T-cell (primary cell): ENCODE results near the gene TAF8. TPM values are rescaled to one million over a fixed set of nuclear protein-coding genes. Genes with fewer than 3 reads are reported as not detected.
"Not testable (repeated sequence)": the region's sequence is repeated elsewhere in the genome, so short reads cannot be mapped to it uniquely, and the experiment has no call there.

Experiments
- ATAC-seq, 4 experiments: fragments of 200-7000 bp in 3 of 4; fragments of 150-1000 bp in 1 of 4; cut with Tn5 transposase; replicated peaks in 1 of 4; 1 replicate in 3 of 4; 2 replicates in 1 of 4; pipeline ENCODE4 v1.10.0; 2021; ENCODE audit warnings: moderate library complexity in 3 of 4, mild to moderate bottlenecking in 2 of 4, moderate number of reproducible peaks in 1 of 4
- CTCF ChIA-PET, 2 donors: fragments of 300-600 bp; sonication (Branson Sonifier 250); formaldehyde crosslinking; loops; one replicate each; lab custom pipeline; 2022; ENCODE audit warnings: antibody characterized with exemption in 2 of 2; lab: Charles Lee
- POLR2A ChIA-PET, 2 donors: fragments of 300-600 bp; sonication (Branson Sonifier 250); formaldehyde crosslinking; loops; one replicate each; lab custom pipeline; 2022; ENCODE audit warnings: antibody characterized with exemption in 2 of 2; lab: Charles Lee
- DNase-seq, 35 experiments: peaks; one replicate each; pipeline versions ENCODE4 v3.0.0 to v3.0.0-alpha.2; 2013 to 2023
- H3K27ac ChIP-seq: one replicate; pipeline ENCODE4 v1.5.1; 2013; ENCODE audit warnings: low read length
- H3K27me3 ChIP-seq, 2 experiments: replicated peaks in 1 of 2; 1 replicate in 1 of 2; 2 replicates in 1 of 2; pipeline versions ENCODE4 v1.6.1 to v1.7.0; 2013; ENCODE audit warnings: low read length in 1 of 2, mixed read lengths in 1 of 2; ENCODE audit not compliant: control insufficient read depth in 2 of 2, insufficient read depth in 2 of 2; ENCODE audit errors: extremely low read depth in 1 of 2
- H3K36me3 ChIP-seq, 2 donors: 1 replicate in 1 of 2; 2 replicates in 1 of 2; pipeline versions ENCODE4 v1.6.1 to v1.7.0; 2013; ENCODE audit warnings: low read length in 1 of 2; ENCODE audit not compliant: control insufficient read depth in 2 of 2, insufficient read depth in 1 of 2; ENCODE audit errors: extremely low read depth in 1 of 2
- H3K4me1 ChIP-seq, 2 experiments: 1 replicate in 1 of 2; 2 replicates in 1 of 2; pipeline versions ENCODE4 v1.6.1 to v1.7.0; 2013; ENCODE audit warnings: low read length in 2 of 2, mixed read lengths in 1 of 2; ENCODE audit not compliant: insufficient read depth in 2 of 2, control insufficient read depth in 1 of 2; ENCODE audit errors: extremely low read depth in 1 of 2
- H3K4me3 ChIP-seq, 2 donors: 1 replicate in 1 of 2; 2 replicates in 1 of 2; pipeline versions ENCODE4 v1.5.1 to v1.7.0; 2013; ENCODE audit warnings: mild to moderate bottlenecking in 2 of 2, low read length in 1 of 2, moderate library complexity in 1 of 2; ENCODE audit not compliant: control insufficient read depth in 1 of 2; ENCODE audit errors: extremely low read depth in 1 of 2
- H3K9me3 ChIP-seq: 2 replicates; pipeline ENCODE4 v1.7.0; 2013
- H3K27ac Mint-ChIP-seq, 2 donors: one replicate each; pipeline ENCODE4 v1.8.0; 2020 to 2021; ENCODE audit warnings: mild to moderate bottlenecking in 2 of 2, mixed read lengths in 2 of 2
- H3K27me3 Mint-ChIP-seq, 2 donors: one replicate each; pipeline ENCODE4 v1.8.0; 2021 to 2022; ENCODE audit warnings: mixed read lengths in 2 of 2
- H3K36me3 Mint-ChIP-seq: one replicate; pipeline ENCODE4 v1.8.0; 2021; ENCODE audit warnings: mixed read lengths
- H3K4me1 Mint-ChIP-seq, 3 donors: one replicate each; pipeline ENCODE4 v1.8.0; 2020 to 2022; ENCODE audit warnings: mixed read lengths in 3 of 3, mild to moderate bottlenecking in 1 of 3
- H3K4me3 Mint-ChIP-seq, 3 donors: one replicate each; pipeline ENCODE4 v1.8.0; 2020 to 2022; ENCODE audit warnings: mild to moderate bottlenecking in 3 of 3, mixed read lengths in 3 of 3, moderate library complexity in 3 of 3
- H3K9me3 Mint-ChIP-seq, 3 donors: one replicate each; pipeline ENCODE4 v1.8.0; 2020 to 2022; ENCODE audit warnings: mixed read lengths in 3 of 3
- WGBS: methylation state at CpG from one replicate; pipeline ENCODE4 v1.1.5; 2013; ENCODE audit warnings: missing lambda C conversion rate; ENCODE audit not compliant: insufficient coverage; 5-methylcytosine and 5-hydroxymethylcytosine counted together
- total RNA-seq, 35 experiments: library from RNA in 6 of 35; stranded (reverse) in 6 of 35; fragments of 120-200 nt in 1 of 35; gene quantifications; one replicate each; pipeline versions ENCODE4 v1.2.1 to v1.2.4 and lab custom pipeline; 2013 to 2026

The TAF8 gene
- total RNA-seq, 5 donors from 2014 or later (not counting 1 experiment from before 2014, with no cell fraction given) = 46.0 to 55.5 (median 47.6) TPM

GRCh38 chr6:42030585-42031506 lies 19.5 kb upstream of the TAF8 start:
- H3K36me3 ChIP-seq = peaks cover 14 to 62% of the 10 kb centered on the region in 2 donors
- Mint-ChIP-seq H3K4me1 (peaks cover 84 to 91% (median 86%) of the 10 kb centered on the region in 3 donors), H3K27ac (peak overlapping the region; percentile 91 to 95), H3K27me3 (no peaks in the 10 kb centered on the region), H3K36me3 (peaks cover 45% of the 10 kb centered on the region), H3K4me3 (peak overlapping the region; percentile 57 to 81 (median 72)), H3K9me3 (no peaks in the 10 kb centered on the region)
- peak overlapping the region; percentile 6 to 17 for H3K4me3 ChIP-seq
- peak overlapping the region; percentile 61 for H3K27ac ChIP-seq
- H3K4me1 ChIP-seq = peaks cover 47 to 96% of the 10 kb centered on the region in 2 experiments
- 60% methylated on average over 4 of the region's 14 CpGs for WGBS
- no peaks in the 10 kb centered on the region for H3K27me3 ChIP-seq
- DNase-seq (peak in 1 of 35 experiments; percentile 42), ATAC-seq (peak; percentile 53 to 71 (median 64))
- no peaks in the 10 kb centered on the region for H3K9me3 ChIP-seq
- ChIA-PET POLR2A (interaction anchor here in 1 of 2 donors (0.6 to 0.9 kb wide), 2 partner anchors 14 to 1844 kb away, joined by 4 to 7 read pairs; no protein-coding TSS in a partner anchor), CTCF (no interaction called here)

GRCh38 chr6:42032366-42032765 lies 18.0 kb upstream of the TAF8 start:
- DNase-seq (peak in 1 of 35 experiments; percentile 21), ATAC-seq (no peak)
- H3K4me1 ChIP-seq = peaks cover 44 to 96% of the 10 kb centered on the region in 2 experiments
- no peaks in the 10 kb centered on the region for H3K9me3 ChIP-seq
- H3K27me3 Mint-ChIP-seq = no peaks in the 10 kb centered on the region
- H3K36me3 Mint-ChIP-seq = peaks cover 36% of the 10 kb centered on the region
- CTCF ChIA-PET = no interaction called here
- H3K4me3 Mint-ChIP-seq = peak overlapping the region; percentile 32 to 81 (median 72)
- H3K4me1 Mint-ChIP-seq = peaks cover 76 to 78% (median 76%) of the 10 kb centered on the region in 3 donors
- 71% methylated on average over 1 of the region's 6 CpGs for WGBS
- no peaks in the 10 kb centered on the region for H3K9me3 Mint-ChIP-seq
- POLR2A ChIA-PET = no interaction called here
- no peak overlapping the region for H3K27ac ChIP-seq
- H3K36me3 ChIP-seq = peaks cover 7 to 52% of the 10 kb centered on the region in 2 donors
- H3K27me3 ChIP-seq = no peaks in the 10 kb centered on the region
- H3K27ac Mint-ChIP-seq = peak overlapping the region; percentile 74 to 95
- peak overlapping the region in 1 of 2 donors; percentile 17 for H3K4me3 ChIP-seq

GRCh38 chr6:42037669-42038068 lies 12.7 kb upstream of the TAF8 start:
- H3K36me3 ChIP-seq = peaks cover 2 to 25% of the 10 kb centered on the region in 2 donors
- 70% methylated on average over 5 of the region's 15 CpGs for WGBS
- not testable (repeated sequence) for H3K27ac ChIP-seq, DNase-seq, H3K4me3 ChIP-seq, H3K9me3 Mint-ChIP-seq, H3K9me3 ChIP-seq, H3K27me3 ChIP-seq, ATAC-seq, H3K27me3 Mint-ChIP-seq
- Mint-ChIP-seq H3K27ac (peak overlapping the region; percentile 76 to 81), H3K4me3 (peak overlapping the region in 2 of 3 donors; percentile 25 to 99), H3K4me1 (peaks cover 65 to 80% (median 76%) of the 10 kb centered on the region in 3 donors), H3K36me3 (peaks cover 19% of the 10 kb centered on the region)
- CTCF ChIA-PET = interaction anchor here (0.7 kb wide), 2 partner anchors 30 to 98 kb away, joined by 4 to 11 read pairs; no protein-coding TSS in a partner anchor
- peaks cover 45 to 96% of the 10 kb centered on the region in 2 experiments for H3K4me1 ChIP-seq
- POLR2A ChIA-PET = interaction anchor here in 1 of 2 donors (0.6 kb wide), 1 partner anchor 352 kb away, joined by 3 read pairs; no protein-coding TSS in a partner anchor

DNA sequence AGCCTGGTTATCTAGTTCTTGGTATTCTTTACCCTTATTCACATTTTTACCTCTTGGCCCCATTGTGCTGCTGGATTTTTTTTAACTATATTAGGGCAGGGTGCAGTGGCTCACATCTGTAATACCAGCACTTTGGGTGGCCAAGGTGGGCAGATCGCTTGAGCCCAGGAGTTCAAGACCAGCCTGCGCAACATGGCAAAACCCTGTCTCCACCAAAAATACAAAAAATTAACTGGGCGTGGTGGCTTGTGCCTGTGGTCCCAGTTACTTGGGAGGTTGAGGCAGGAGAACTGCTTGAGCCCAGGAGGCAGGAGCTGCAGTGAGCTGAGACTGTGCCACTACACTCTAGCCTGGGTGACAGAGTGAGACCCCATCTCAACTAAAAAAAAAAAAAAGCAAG lies 12.2 kb upstream of the TAF8 start:
- no peak for DNase-seq
- H3K27ac ChIP-seq = peak overlapping the region; percentile 57
- peak overlapping the region in 1 of 2 donors; percentile 32 for H3K4me3 ChIP-seq
- no peak for ATAC-seq
- Mint-ChIP-seq H3K27me3 (no peaks in the 10 kb centered on the region), H3K4me1 (peaks cover 65 to 80% (median 76%) of the 10 kb centered on the region in 3 donors), H3K36me3 (peaks cover 14% of the 10 kb centered on the region), H3K4me3 (peak overlapping the region in 2 of 3 donors; percentile 25 to 99), H3K27ac (peak overlapping the region; percentile 76 to 81), H3K9me3 (no peaks in the 10 kb centered on the region)
- ChIA-PET CTCF (interaction anchor here in 1 of 2 donors (0.7 kb wide), 1 partner anchor 98 kb away, joined by 4 read pairs; no protein-coding TSS in a partner anchor), POLR2A (no interaction called here)
- 71% methylated on average over 1 of the region's 3 CpGs for WGBS
- H3K36me3 ChIP-seq = peaks cover 0 to 25% of the 10 kb centered on the region in 2 donors
- peaks cover 46 to 97% of the 10 kb centered on the region in 2 experiments for H3K4me1 ChIP-seq
- no peaks in the 10 kb centered on the region for H3K27me3 ChIP-seq
- H3K9me3 ChIP-seq = no peaks in the 10 kb centered on the region

- Mint-ChIP-seq H3K27me3 (no peaks in the 10 kb centered on the region), H3K9me3 (no peaks in the 10 kb centered on the region), H3K36me3 (peaks cover 13% of the 10 kb centered on the region), H3K4me1 (peaks cover 67 to 84% (median 83%) of the 10 kb centered on the region in 3 donors), H3K27ac (peak overlapping the region; percentile 95 to 96), H3K4me3 (peak overlapping the region; percentile 67 to 99 (median 80))
- DNase-seq = no peak
- H3K36me3 ChIP-seq = peaks cover 0 to 27% of the 10 kb centered on the region in 2 donors
- WGBS = 0% methylated on average over 1 of the region's 2 CpGs
- peak overlapping the region; percentile 33 to 58 for H3K4me3 ChIP-seq
- ChIA-PET CTCF (interaction anchor here (0.6 to 1.9 kb wide), 21 partner anchors 9 to 509 kb away, joined by 3 to 13 read pairs (median 4); partner anchors contain the start of genes BYSL (in 1 of the 2), MED20 (in 1 of the 2), TAF8 (in 1 of the 2) and TOMM6 (in 1 of the 2)), POLR2A (interaction anchor here (0.5 to 1.4 kb wide), 3 partner anchors 10 to 24 kb away, joined by 3 to 7 read pairs (median 4); partner anchors contain the start of gene TAF8 (in 1 of the 2))
- ATAC-seq = no peak
- peak overlapping the region; percentile 57 for H3K27ac ChIP-seq
- H3K4me1 ChIP-seq = peaks cover 50 to 97% of the 10 kb centered on the region in 2 experiments
- no peaks in the 10 kb centered on the region for H3K9me3 ChIP-seq
- no peaks in the 10 kb centered on the region for H3K27me3 ChIP-seq
Measured at GRCh38 chr6:42038811-42039408, 11.4 kb upstream of the TAF8 start.
